ENCODE data around the gene TAS2R14. TPM values are rescaled to one million over a fixed set of nuclear protein-coding genes. Genes with fewer than 3 reads are reported as not detected.

Gene TAS2R14
- under 1 TPM; 0.64 to 0.68 TPM for total RNA-seq

GRCh38 chr12:10939163-10939562 is at the start of gene TAS2R14:
Gene TAS2R14, minus strand, starts transcription at chr12:10939263. Its CDS starts 56 bp downstream, at chr12:10939207.
- Mint-ChIP-seq H3K27me3 (no peaks in the 10 kb centered on the region), H3K36me3 (peaks cover 7% of the 10 kb centered on the region), H3K9me3 (peaks cover under 1% of the 10 kb centered on the region), H3K4me1 (peaks cover 2% of the 10 kb centered on the region), H3K27ac (no peak within 1 kb of the TSS), H3K4me3 (no peak within 1 kb of the TSS)
- DNase-seq = no peak

- Mint-ChIP-seq H3K36me3 (peaks cover 14% of the 10 kb centered on the region), H3K27ac (no peak within 1 kb of the TSS), H3K27me3 (peaks cover 4% of the 10 kb centered on the region), H3K4me3 (no peak within 1 kb of the TSS), H3K9me3 (peaks cover 6% of the 10 kb centered on the region), H3K4me1 (peaks cover 21% of the 10 kb centered on the region)
- DNase-seq = no peak
Observed at GRCh38 chr12:10986812-10987211, 47.7 kb upstream of the TAS2R14 start, which contains the start of gene TAS2R50. Gene TAS2R50, minus strand, starts transcription at chr12:10986912. Its CDS starts 52 bp downstream, at chr12:10986860.

- Mint-ChIP-seq H3K4me1 (peaks cover 27% of the 10 kb centered on the region), H3K9me3 (no peaks in the 10 kb centered on the region), H3K36me3 (peaks cover 10% of the 10 kb centered on the region), H3K27ac (no peak overlapping the region), H3K27me3 (peaks cover 4% of the 10 kb centered on the region), H3K4me3 (no peak overlapping the region)
- DNase-seq = peak; percentile 26
Observed at GRCh38 chr12:10982244-10982643, 43.2 kb upstream of the TAS2R14 start.

GRCh38 chr12:10974965-10975364 is 35.9 kb upstream of the TAS2R14 start:
- peaks cover 13% of the 10 kb centered on the region for H3K36me3 Mint-ChIP-seq
- no peak overlapping the region for H3K27ac Mint-ChIP-seq
- no peaks in the 10 kb centered on the region for H3K9me3 Mint-ChIP-seq
- no peaks in the 10 kb centered on the region for H3K27me3 Mint-ChIP-seq
- H3K4me3 Mint-ChIP-seq = no peak overlapping the region
- DNase-seq = no peak
- H3K4me1 Mint-ChIP-seq = peaks cover 7% of the 10 kb centered on the region

GRCh38 chr12:10968765-10969456 is 29.8 kb upstream of the TAS2R14 start:
- peaks cover 19% of the 10 kb centered on the region for H3K36me3 Mint-ChIP-seq
- H3K4me1 Mint-ChIP-seq = peaks cover 3% of the 10 kb centered on the region
- no peak for DNase-seq
- peak overlapping the region; percentile 56 for H3K27ac Mint-ChIP-seq
- H3K9me3 Mint-ChIP-seq = no peaks in the 10 kb centered on the region
- no peaks in the 10 kb centered on the region for H3K27me3 Mint-ChIP-seq
- no peak overlapping the region for H3K4me3 Mint-ChIP-seq

- no peaks in the 10 kb centered on the region for H3K27me3 Mint-ChIP-seq
Observed at GRCh38 chr12:10967409-10967808, 28.3 kb upstream of the TAS2R14 start.

GRCh38 chr12:10966314-10966713 is 27.3 kb upstream of the TAS2R14 start:
- no peak overlapping the region for H3K27ac Mint-ChIP-seq
- no peak for DNase-seq
- H3K36me3 Mint-ChIP-seq = peaks cover 20% of the 10 kb centered on the region
- H3K4me1 Mint-ChIP-seq = peaks cover 5% of the 10 kb centered on the region
- no peaks in the 10 kb centered on the region for H3K9me3 Mint-ChIP-seq
- H3K4me3 Mint-ChIP-seq = no peak overlapping the region
- no peaks in the 10 kb centered on the region for H3K27me3 Mint-ChIP-seq

More at GRCh38 chr12:10967409-10967808, 28.3 kb upstream of the TAS2R14 start:
- H3K9me3 Mint-ChIP-seq = no peaks in the 10 kb centered on the region
- H3K4me1 Mint-ChIP-seq = peaks cover 3% of the 10 kb centered on the region
- no peak overlapping the region for H3K4me3 Mint-ChIP-seq
- no peak overlapping the region for H3K27ac Mint-ChIP-seq
- peaks cover 15% of the 10 kb centered on the region for H3K36me3 Mint-ChIP-seq
- DNase-seq = no peak

- H3K4me1 Mint-ChIP-seq = peaks cover 12% of the 10 kb centered on the region
- no peak for DNase-seq
- H3K36me3 Mint-ChIP-seq = peaks cover 20% of the 10 kb centered on the region
- H3K4me3 Mint-ChIP-seq = no peak overlapping the region
- H3K9me3 Mint-ChIP-seq = no peaks in the 10 kb centered on the region
- no peak overlapping the region for H3K27ac Mint-ChIP-seq
- no peaks in the 10 kb centered on the region for H3K27me3 Mint-ChIP-seq
Observed at GRCh38 chr12:10965476-10965875, 26.4 kb upstream of the TAS2R14 start.

GRCh38 chr12:10960211-10960610 is 21.1 kb upstream of the TAS2R14 start:
- H3K36me3 Mint-ChIP-seq = peaks cover 37% of the 10 kb centered on the region
- no peak overlapping the region for H3K27ac Mint-ChIP-seq
- DNase-seq = no peak
- H3K4me3 Mint-ChIP-seq = no peak overlapping the region
- H3K27me3 Mint-ChIP-seq = no peaks in the 10 kb centered on the region
- peaks cover 14% of the 10 kb centered on the region for H3K9me3 Mint-ChIP-seq
- peaks cover 26% of the 10 kb centered on the region for H3K4me1 Mint-ChIP-seq

GRCh38 chr12:10959804-10960203 is 20.7 kb upstream of the TAS2R14 start:
- Mint-ChIP-seq H3K27ac (no peak overlapping the region), H3K9me3 (peaks cover 17% of the 10 kb centered on the region), H3K4me3 (no peak overlapping the region), H3K27me3 (no peaks in the 10 kb centered on the region), H3K36me3 (peaks cover 40% of the 10 kb centered on the region), H3K4me1 (peaks cover 26% of the 10 kb centered on the region)
- DNase-seq = no peak

GRCh38 chr12:10957741-10958140 is 18.7 kb upstream of the TAS2R14 start:
- H3K36me3 Mint-ChIP-seq = peaks cover 49% of the 10 kb centered on the region
- DNase-seq = no peak
- peaks cover 32% of the 10 kb centered on the region for H3K4me1 Mint-ChIP-seq
- H3K9me3 Mint-ChIP-seq = peaks cover 25% of the 10 kb centered on the region
- no peak overlapping the region for H3K4me3 Mint-ChIP-seq
- no peaks in the 10 kb centered on the region for H3K27me3 Mint-ChIP-seq
- H3K27ac Mint-ChIP-seq = no peak overlapping the region

- H3K27me3 Mint-ChIP-seq = no peaks in the 10 kb centered on the region
- no peak overlapping the region for H3K4me3 Mint-ChIP-seq
- H3K4me1 Mint-ChIP-seq = peaks cover 28% of the 10 kb centered on the region
- peaks cover 47% of the 10 kb centered on the region for H3K36me3 Mint-ChIP-seq
- H3K9me3 Mint-ChIP-seq = peaks cover 25% of the 10 kb centered on the region
- no peak overlapping the region for H3K27ac Mint-ChIP-seq
- DNase-seq = no peak
Observed at GRCh38 chr12:10956085-10956484, 17.0 kb upstream of the TAS2R14 start.

- no peak overlapping the region for H3K4me3 Mint-ChIP-seq
- H3K4me1 Mint-ChIP-seq = peaks cover 14% of the 10 kb centered on the region
- no peak for DNase-seq
- H3K27ac Mint-ChIP-seq = no peak overlapping the region
- H3K9me3 Mint-ChIP-seq = peaks cover 35% of the 10 kb centered on the region
- H3K36me3 Mint-ChIP-seq = peaks cover 56% of the 10 kb centered on the region
- H3K27me3 Mint-ChIP-seq = no peaks in the 10 kb centered on the region
Observed at GRCh38 chr12:10952645-10953044, 13.6 kb upstream of the TAS2R14 start.

- Mint-ChIP-seq H3K27ac (no peak overlapping the region), H3K27me3 (no peaks in the 10 kb centered on the region), H3K4me1 (peaks cover 2% of the 10 kb centered on the region), H3K36me3 (peaks cover 25% of the 10 kb centered on the region), H3K4me3 (no peak overlapping the region), H3K9me3 (peaks cover 21% of the 10 kb centered on the region)
- DNase-seq = no peak
Observed at GRCh38 chr12:10943167-10943566, 4.1 kb upstream of the TAS2R14 start.

- Mint-ChIP-seq H3K27me3 (no peaks in the 10 kb centered on the region), H3K9me3 (peaks cover 13% of the 10 kb centered on the region), H3K4me3 (no peak overlapping the region), H3K27ac (no peak overlapping the region), H3K36me3 (peaks cover 15% of the 10 kb centered on the region), H3K4me1 (peaks cover 2% of the 10 kb centered on the region)
- no peak for DNase-seq
Observed at GRCh38 chr12:10941916-10942607, 3.0 kb upstream of the TAS2R14 start.

Measured in activated naive CD8-positive, alpha-beta T cell treated with anti-CD3 and anti-CD28 coated beads for 36 hours (primary cell).